WTC11 (cell line): ENCODE results near the gene RANBP3. TPM values are rescaled to one million over a fixed set of nuclear protein-coding genes. Genes with fewer than 3 reads are reported as not detected.

Experiments
- ATAC-seq: fragments of 200-7000 bp; cut with Tn5 transposase; 2 replicates; pipeline ENCODE4 v1.10.0; 2021; ENCODE audit warnings: mild to moderate bottlenecking, moderate library complexity
- CTCF ChIA-PET: fragments of 300-600 bp; sonication (Branson Sonifier 250); formaldehyde crosslinking; loops from one replicate; lab custom pipeline; 2021; ENCODE audit warnings: antibody characterized with exemption; lab: Charles Lee
- POLR2A ChIA-PET: fragments of 350-600 bp; sonication (Branson Sonifier 250); formaldehyde crosslinking; loops from one replicate; lab custom pipeline; 2021; ENCODE audit warnings: antibody characterized with exemption; lab: Charles Lee
- DNase-seq: peaks from one replicate; pipeline ENCODE4 v3.0.0; 2021; ENCODE audit warnings: low spot score
- H3K27ac Mint-ChIP-seq: 2 replicates; pipeline ENCODE4 v1.8.0; 2021; ENCODE audit warnings: mixed read lengths
- H3K27me3 Mint-ChIP-seq: 2 replicates; pipeline ENCODE4 v1.8.0; 2021; ENCODE audit warnings: low read depth, mild to moderate bottlenecking, moderate library complexity, mixed read lengths
- H3K36me3 Mint-ChIP-seq: 2 replicates; pipeline ENCODE4 v1.8.0; 2021; ENCODE audit warnings: mixed read lengths
- H3K4me1 Mint-ChIP-seq: 2 replicates; pipeline ENCODE4 v1.8.0; 2022; ENCODE audit warnings: mixed read lengths
- H3K4me3 Mint-ChIP-seq: 2 replicates; pipeline ENCODE4 v1.8.0; 2021; ENCODE audit warnings: mild to moderate bottlenecking, moderate library complexity, mixed read lengths
- H3K9me3 Mint-ChIP-seq: 2 replicates; pipeline ENCODE4 v1.8.0; 2021; ENCODE audit warnings: mixed read lengths
- CTCF ChIP-seq: fragments of 200-600 bp; IDR thresholded peaks from 2 replicates; pipeline ENCODE4 v1.8.0; 2022; ENCODE audit warnings: antibody characterized with exemption
- FOXK1 ChIP-seq: sonication (generic); formaldehyde crosslinking; IDR thresholded peaks from 2 replicates; pipeline ENCODE4 v1.8.0; 2022; ENCODE audit warnings: mild to moderate bottlenecking, moderate library complexity, missing genetic modification reagents
- HMGA2 ChIP-seq: fragments of 250-450 bp; sonication (Bioruptor Pico); IDR thresholded peaks from 2 replicates; pipeline ENCODE4 v1.4.0; 2021; ENCODE audit warnings: mild to moderate bottlenecking, moderate library complexity
- HMGXB4 ChIP-seq: sonication (generic); formaldehyde crosslinking; IDR thresholded peaks from 2 replicates; pipeline ENCODE4 v1.8.1; 2023; ENCODE audit warnings: mild to moderate bottlenecking, moderate library complexity, missing genetic modification reagents
- JAZF1 ChIP-seq: fragments of 250-450 bp; sonication (Bioruptor Pico); IDR thresholded peaks from 2 replicates; pipeline ENCODE4 v1.9.0; 2021; ENCODE audit warnings: moderate library complexity, mild to moderate bottlenecking, inconsistent platforms
- KAT7 ChIP-seq: sonication (generic); formaldehyde crosslinking; IDR thresholded peaks from 2 replicates; pipeline ENCODE4 v1.8.1; 2023; ENCODE audit warnings: missing genetic modification reagents, mild to moderate bottlenecking, borderline replicate concordance
- MAX ChIP-seq: sonication (generic); formaldehyde crosslinking; IDR thresholded peaks from 2 replicates; pipeline ENCODE4 v1.8.0; 2022; ENCODE audit warnings: mild to moderate bottlenecking, missing genetic modification reagents
- NFATC4 ChIP-seq: fragments of 250-450 bp; sonication (Bioruptor Pico); IDR thresholded peaks from 2 replicates; pipeline ENCODE4 v1.9.0; 2021; ENCODE audit warnings: mild to moderate bottlenecking
- NR1H2 ChIP-seq: sonication (generic); formaldehyde crosslinking; IDR thresholded peaks from 2 replicates; pipeline ENCODE4 v1.9.0; 2021; ENCODE audit warnings: mild to moderate bottlenecking, moderate library complexity, missing genetic modification reagents
- STAT6 ChIP-seq: sonication (generic); formaldehyde crosslinking; conservative IDR thresholded peaks from 2 replicates; pipeline ENCODE4 v1.8.1; 2023; ENCODE audit warnings: mild to moderate bottlenecking, low read depth, missing genetic modification reagents, moderate library complexity
- TEAD1 ChIP-seq: sonication (generic); formaldehyde crosslinking; IDR thresholded peaks from 2 replicates; pipeline ENCODE4 v1.8.0; 2022; ENCODE audit warnings: mild to moderate bottlenecking, missing genetic modification reagents
- TP53 ChIP-seq: sonication (generic); formaldehyde crosslinking; IDR thresholded peaks from 2 replicates; pipeline ENCODE4 v1.8.1; 2023; ENCODE audit warnings: mild to moderate bottlenecking, missing genetic modification reagents
- USF1 ChIP-seq: sonication (generic); formaldehyde crosslinking; IDR thresholded peaks from 2 replicates; pipeline ENCODE4 v1.8.0; 2022; ENCODE audit warnings: mild to moderate bottlenecking, missing genetic modification reagents
- ZMAT4 ChIP-seq: fragments of 250-450 bp; sonication (Bioruptor Pico); IDR thresholded peaks from 2 replicates; pipeline ENCODE4 v1.9.0; 2021; ENCODE audit warnings: mild to moderate bottlenecking
- ZNF219 ChIP-seq: sonication (generic); formaldehyde crosslinking; IDR thresholded peaks from 2 replicates; pipeline ENCODE4 v1.8.0; 2023; ENCODE audit warnings: missing genetic modification reagents, mild to moderate bottlenecking, borderline replicate concordance
- ZNF396 ChIP-seq: fragments of 250-450 bp; sonication (Bioruptor Pico); IDR thresholded peaks from 2 replicates; pipeline ENCODE4 v1.8.0; 2021; ENCODE audit warnings: mild to moderate bottlenecking, moderate library complexity, borderline replicate concordance
- ZNF425 ChIP-seq: fragments of 250-450 bp; sonication (Bioruptor Pico); conservative IDR thresholded peaks from 2 replicates; pipeline ENCODE4 v1.9.0; 2021; ENCODE audit warnings: mild to moderate bottlenecking
- ZNF512 ChIP-seq: sonication (generic); formaldehyde crosslinking; IDR thresholded peaks from 2 replicates; pipeline ENCODE4 v1.8.1; 2022; ENCODE audit warnings: missing genetic modification reagents, borderline replicate concordance
- total RNA-seq: library from RNA; stranded (reverse); gene quantifications from 3 replicates; pipeline ENCODE4 v1.2.3, GENCODE V29; 2021

The RANBP3 gene
- total RNA-seq, 1 experiment from 2014 or later = 76.3 TPM

GRCh38 chr19:6022570-6023064 is 44.7 kb upstream of the RANBP3 start:
- Mint-ChIP-seq H3K27me3 (peaks cover 12% of the 10 kb centered on the region), H3K9me3 (no peaks in the 10 kb centered on the region), H3K4me3 (no peak overlapping the region), H3K36me3 (no peaks in the 10 kb centered on the region), H3K4me1 (0 out of 2 replicates have a peak, but pooled peaks cover 6% of the 10 kb centered on the region), H3K27ac (no peak overlapping the region)
- DNase-seq = no peak
- CTCF ChIA-PET = interaction anchor here (0.6 to 7.6 kb wide), 47 partner anchors 10 to 350 kb away, joined by 3 to 245 read pairs (median 5); partner anchors contain the start of genes ALKBH7, DUS3L, FUT3 and NDUFA11
- POLR2A ChIA-PET = interaction anchor here (0.5 to 1.0 kb wide), 2 partner anchors 55 to 214 kb away, joined by 4 read pairs; no protein-coding TSS in a partner anchor
- TF ChIP-seq CTCF (peak; percentile 14; the same call in 1 of the 2 replicates), ZNF219 (CRISPR knock-in tag) (no peak), NFATC4 (no peak), HMGA2 (no peak), MAX (CRISPR knock-in tag) (0 out of 2 replicates have a peak, but pooled peaks have one; percentile 22), NR1H2 (CRISPR knock-in tag) (no peak), TP53 (CRISPR knock-in tag) (no peak)
- no peak for ATAC-seq

- ChIA-PET POLR2A (interaction anchor here (0.5 to 1.0 kb wide), 3 partner anchors 54 to 194 kb away, joined by 3 to 4 read pairs (median 3); no protein-coding TSS in a partner anchor), CTCF (interaction anchor here (0.5 to 7.6 kb wide), 54 partner anchors 9 to 1333 kb away, joined by 3 to 245 read pairs (median 5); partner anchors contain the start of genes ALKBH7, DUS3L, FUT3 and NDUFA11)
- H3K9me3 Mint-ChIP-seq = no peaks in the 10 kb centered on the region
- peak; percentile 89 for ATAC-seq
- H3K4me3 Mint-ChIP-seq = no peak overlapping the region
- 0 out of 2 replicates have a peak, but pooled peaks cover 6% of the 10 kb centered on the region for H3K4me1 Mint-ChIP-seq
- H3K27me3 Mint-ChIP-seq = peaks cover 12% of the 10 kb centered on the region
- H3K27ac Mint-ChIP-seq = no peak overlapping the region
- H3K36me3 Mint-ChIP-seq = no peaks in the 10 kb centered on the region
- peak; percentile 93 for DNase-seq
- TF ChIP-seq KAT7 (no peak), ZNF396 (CRISPR knock-in tag) (no peak), CTCF (peak; percentile 80), FOXK1 (CRISPR knock-in tag) (0 out of 2 replicates have a peak, but pooled peaks have one; percentile 19), HMGXB4 (CRISPR knock-in tag) (no peak), ZNF425 (no peak), TEAD1 (CRISPR knock-in tag) (no peak), ZNF512 (CRISPR knock-in tag) (no peak), USF1 (CRISPR knock-in tag) (no peak), JAZF1 (CRISPR knock-in tag) (no peak), STAT6 (no peak), ZMAT4 (CRISPR knock-in tag) (no peak)
These were observed 44.1 kb upstream of the RANBP3 start for GRCh38 chr19:6021878-6022569.
